ENCODE data around the gene C17orf107.

The C17orf107 gene

GRCh38 chr17:4950746-4951204 is 51.4 kb downstream of the C17orf107 start, which contains the start of gene ENO3:
ENO3 (plus strand) TSS chr17:4951119; CDS start chr17:4951830, 711 bp downstream.
- peak; percentile 45 for DNase-seq

GRCh38 chr17:4951486-4951885 is 52.1 kb downstream of the C17orf107 start:
- no peak for DNase-seq
